ENCODE results near the gene ULK3.

The ULK3 gene

GRCh38 chr15:74820056-74820455 lies 22.9 kb downstream of the ULK3 start:
- Mint-ChIP-seq H3K27ac (no peak overlapping the region), H3K27me3 (peaks cover 52% of the 10 kb centered on the region), H3K4me3 (no peak overlapping the region), H3K4me1 (peaks cover 13% of the 10 kb centered on the region), H3K36me3 (no peaks in the 10 kb centered on the region), H3K9me3 (no peaks in the 10 kb centered on the region)
- DNase-seq: no peak
- CTCF ChIA-PET: no interaction called here

- H3K36me3 Mint-ChIP-seq: no peaks in the 10 kb centered on the region
- peaks cover 13% of the 10 kb centered on the region for H3K4me1 Mint-ChIP-seq
- CTCF ChIA-PET: interaction anchor here (1.1 to 1.3 kb wide), 2 partner anchors 84 to 185 kb away, joined by 3 read pairs; no protein-coding TSS in a partner anchor
- H3K4me3 Mint-ChIP-seq: no peak overlapping the region
- no peak for DNase-seq
- H3K27me3 Mint-ChIP-seq: peaks cover 30% of the 10 kb centered on the region
- no peak overlapping the region for H3K27ac Mint-ChIP-seq
- no peaks in the 10 kb centered on the region for H3K9me3 Mint-ChIP-seq
These were observed 25.6 kb downstream of the ULK3 start for GRCh38 chr15:74817370-74817737.

- H3K4me1 Mint-ChIP-seq: peaks cover 13% of the 10 kb centered on the region
- CTCF ChIA-PET: interaction anchor here (1.1 to 1.3 kb wide), 2 partner anchors 85 to 185 kb away, joined by 3 read pairs; no protein-coding TSS in a partner anchor
- peaks cover 28% of the 10 kb centered on the region for H3K27me3 Mint-ChIP-seq
- no peaks in the 10 kb centered on the region for H3K9me3 Mint-ChIP-seq
- H3K36me3 Mint-ChIP-seq: no peaks in the 10 kb centered on the region
- H3K4me3 Mint-ChIP-seq: no peak overlapping the region
- DNase-seq: no peak
- H3K27ac Mint-ChIP-seq: no peak overlapping the region
These were observed 26.2 kb downstream of the ULK3 start for GRCh38 chr15:74816624-74817369.

- Mint-ChIP-seq H3K27ac (no peak overlapping the region), H3K4me3 (no peak overlapping the region), H3K36me3 (no peaks in the 10 kb centered on the region), H3K9me3 (no peaks in the 10 kb centered on the region), H3K4me1 (peaks cover 13% of the 10 kb centered on the region), H3K27me3 (peaks cover 24% of the 10 kb centered on the region)
- no peak for DNase-seq
- CTCF ChIA-PET: no interaction called here
These were observed 27.0 kb downstream of the ULK3 start for GRCh38 chr15:74815961-74816360.

GRCh38 chr15:74815121-74815934 lies 27.6 kb downstream of the ULK3 start:
- Mint-ChIP-seq H3K4me1 (peaks cover 13% of the 10 kb centered on the region), H3K9me3 (no peaks in the 10 kb centered on the region), H3K27ac (no peak overlapping the region), H3K36me3 (no peaks in the 10 kb centered on the region), H3K4me3 (no peak overlapping the region), H3K27me3 (peaks cover 17% of the 10 kb centered on the region)
- no peak for DNase-seq
- CTCF ChIA-PET: interaction anchor here (2.3 kb wide), 1 partner anchor 46 kb away, joined by 6 read pairs; no protein-coding TSS in a partner anchor

- no peak for DNase-seq
- H3K27ac Mint-ChIP-seq: peak within 1 kb of the TSS; percentile 58
- no peaks in the 10 kb centered on the region for H3K9me3 Mint-ChIP-seq
- H3K4me3 Mint-ChIP-seq: no peak within 1 kb of the TSS
- H3K36me3 Mint-ChIP-seq: no peaks in the 10 kb centered on the region
- peaks cover 26% of the 10 kb centered on the region for H3K27me3 Mint-ChIP-seq
- CTCF ChIA-PET: no interaction called here
- peaks cover 2% of the 10 kb centered on the region for H3K4me1 Mint-ChIP-seq
These were observed 30.4 kb downstream of the ULK3 start, which contains the start of gene LMAN1L for GRCh38 chr15:74812533-74812932. TSS of gene LMAN1L (plus strand) at chr15:74812835. CDS start at chr15:74812855, 20 bp downstream.

GRCh38 chr15:74809956-74810355 lies 33.0 kb downstream of the ULK3 start:
- CTCF ChIA-PET: interaction anchor here (0.7 to 1.3 kb wide), 3 partner anchors 9 to 38 kb away, joined by 3 read pairs; no protein-coding TSS in a partner anchor
- Mint-ChIP-seq H3K9me3 (no peaks in the 10 kb centered on the region), H3K27me3 (peaks cover 26% of the 10 kb centered on the region), H3K36me3 (peaks cover 1% of the 10 kb centered on the region), H3K4me3 (no peak overlapping the region), H3K4me1 (peaks cover 7% of the 10 kb centered on the region), H3K27ac (no peak overlapping the region)
- DNase-seq: no peak

GRCh38 chr15:74809242-74809641 lies 33.7 kb downstream of the ULK3 start:
- Mint-ChIP-seq H3K27ac (no peak overlapping the region), H3K4me3 (no peak overlapping the region), H3K4me1 (peaks cover 11% of the 10 kb centered on the region), H3K9me3 (no peaks in the 10 kb centered on the region), H3K27me3 (peaks cover 26% of the 10 kb centered on the region), H3K36me3 (peaks cover 6% of the 10 kb centered on the region)
- CTCF ChIA-PET: interaction anchor here (1.0 kb wide), 1 partner anchor 8 kb away, joined by 3 read pairs; no protein-coding TSS in a partner anchor
- no peak for DNase-seq

- H3K9me3 Mint-ChIP-seq: no peaks in the 10 kb centered on the region
- DNase-seq: no peak
- H3K27ac Mint-ChIP-seq: no peak overlapping the region
- CTCF ChIA-PET: interaction anchor here (0.9 kb wide), 1 partner anchor 93 kb away, joined by 3 read pairs; no protein-coding TSS in a partner anchor
- H3K36me3 Mint-ChIP-seq: peaks cover 10% of the 10 kb centered on the region
- H3K4me1 Mint-ChIP-seq: peaks cover 14% of the 10 kb centered on the region
- H3K27me3 Mint-ChIP-seq: peaks cover 26% of the 10 kb centered on the region
- no peak overlapping the region for H3K4me3 Mint-ChIP-seq
These were observed 34.1 kb downstream of the ULK3 start for GRCh38 chr15:74808840-74809229.

GRCh38 chr15:74808078-74808839 lies 34.7 kb downstream of the ULK3 start:
- CTCF ChIA-PET: interaction anchor here (0.9 to 5.9 kb wide), 2 partner anchors 38 to 94 kb away, joined by 3 to 48 read pairs; no protein-coding TSS in a partner anchor
- peaks cover 11% of the 10 kb centered on the region for H3K36me3 Mint-ChIP-seq
- no peak for DNase-seq
- H3K27ac Mint-ChIP-seq: peak overlapping the region; percentile 77
- no peak overlapping the region for H3K4me3 Mint-ChIP-seq
- peaks cover 25% of the 10 kb centered on the region for H3K27me3 Mint-ChIP-seq
- H3K9me3 Mint-ChIP-seq: no peaks in the 10 kb centered on the region
- peaks cover 14% of the 10 kb centered on the region for H3K4me1 Mint-ChIP-seq

- Mint-ChIP-seq H3K36me3 (peaks cover 15% of the 10 kb centered on the region), H3K4me1 (peaks cover 14% of the 10 kb centered on the region), H3K4me3 (no peak overlapping the region)
These were observed 35.7 kb downstream of the ULK3 start for GRCh38 chr15:74807282-74807681.

GRCh38 chr15:74804935-74805334 lies 38.0 kb downstream of the ULK3 start:
- peak overlapping the region; percentile 71 for H3K27ac Mint-ChIP-seq
- H3K9me3 Mint-ChIP-seq: no peaks in the 10 kb centered on the region
- H3K36me3 Mint-ChIP-seq: peaks cover 31% of the 10 kb centered on the region
- CTCF ChIA-PET: interaction anchor here (0.6 to 5.9 kb wide), 6 partner anchors 9 to 173 kb away, joined by 3 to 48 read pairs (median 3); no protein-coding TSS in a partner anchor
- H3K4me1 Mint-ChIP-seq: peaks cover 20% of the 10 kb centered on the region
- H3K4me3 Mint-ChIP-seq: no peak overlapping the region
- DNase-seq: no peak
- peaks cover 18% of the 10 kb centered on the region for H3K27me3 Mint-ChIP-seq

More at GRCh38 chr15:74807282-74807681, 35.7 kb downstream of the ULK3 start:
- CTCF ChIA-PET: interaction anchor here (0.7 to 5.9 kb wide), 2 partner anchors 23 to 37 kb away, joined by 3 to 48 read pairs; no protein-coding TSS in a partner anchor
- Mint-ChIP-seq H3K9me3 (no peaks in the 10 kb centered on the region), H3K27ac (no peak overlapping the region), H3K27me3 (peaks cover 20% of the 10 kb centered on the region)
- no peak for DNase-seq

- peak overlapping the region; percentile 7 for H3K27ac Mint-ChIP-seq
- H3K27me3 Mint-ChIP-seq: peaks cover under 1% of the 10 kb centered on the region
- no peaks in the 10 kb centered on the region for H3K9me3 Mint-ChIP-seq
- H3K4me1 Mint-ChIP-seq: peaks cover 39% of the 10 kb centered on the region
- no peak overlapping the region for H3K4me3 Mint-ChIP-seq
- H3K36me3 Mint-ChIP-seq: peaks cover 44% of the 10 kb centered on the region
- CTCF ChIA-PET: interaction anchor here (1.0 to 5.9 kb wide), 3 partner anchors 9 to 32 kb away, joined by 3 to 48 read pairs (median 3); no protein-coding TSS in a partner anchor
- DNase-seq: no peak
These were observed 40.0 kb downstream of the ULK3 start for GRCh38 chr15:74802862-74803447.

All from activated naive CD4-positive, alpha-beta T cell treated with anti-CD3 and anti-CD28 coated beads, Interleukin-2, amount 10 ng/mL, durations not matched to agents 7 days and 5 days (primary cell).